HT1080 (cell line): ENCODE measurements around the gene SHROOM3. TPM values are rescaled to one million over a fixed set of nuclear protein-coding genes. Genes with fewer than 3 reads are reported as not detected.

Experiments
- DNase-seq: peaks from one replicate; pipeline ENCODE4 v3.0.0-alpha.2; 2015; ENCODE audit warnings: low read depth
- small RNA-seq: library from RNA; depleted of rRNA; stranded (forward); fragments of <200 nt; gene quantifications from one replicate; pipeline ENCODE3, GENCODE V24; 2014
- total RNA-seq: library from RNA; depleted of rRNA; stranded (reverse); fragments of >200 nt; shearing (Covaris generic); gene quantifications from 2 replicates; pipeline ENCODE4 v1.2.3, GENCODE V29; 2014; rRNA removed

Gene SHROOM3
- total RNA-seq, 1 experiment from 2014 or later = 11.8 TPM

- DNase-seq = no peak
Observed at GRCh38 chr4:76802236-76803021, 367.4 kb downstream of the SHROOM3 start.

- DNase-seq = peak; percentile 95
Observed at GRCh38 chr4:76803522-76803921, 368.5 kb downstream of the SHROOM3 start.

DNA sequence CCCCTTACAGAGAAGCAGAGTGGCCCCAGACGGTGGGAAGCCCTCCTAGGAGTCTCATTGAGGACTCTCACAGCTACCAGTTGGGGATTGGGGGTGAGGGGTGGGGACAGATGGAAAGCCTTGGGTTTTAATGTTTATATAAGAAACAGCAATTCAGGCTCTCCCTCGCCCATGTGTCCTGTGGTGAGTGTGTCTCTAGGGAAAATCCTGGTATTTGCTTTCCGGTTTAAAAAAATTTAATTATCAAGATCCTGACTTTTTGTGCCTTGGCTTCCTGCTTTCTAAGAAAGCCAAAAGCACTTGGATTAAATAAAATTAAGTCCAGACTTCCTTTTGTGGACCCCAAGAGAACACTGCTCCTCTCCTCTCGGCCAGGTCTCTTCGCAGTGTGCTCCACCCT lies 369.1 kb downstream of the SHROOM3 start:
- DNase-seq = no peak

DNA sequence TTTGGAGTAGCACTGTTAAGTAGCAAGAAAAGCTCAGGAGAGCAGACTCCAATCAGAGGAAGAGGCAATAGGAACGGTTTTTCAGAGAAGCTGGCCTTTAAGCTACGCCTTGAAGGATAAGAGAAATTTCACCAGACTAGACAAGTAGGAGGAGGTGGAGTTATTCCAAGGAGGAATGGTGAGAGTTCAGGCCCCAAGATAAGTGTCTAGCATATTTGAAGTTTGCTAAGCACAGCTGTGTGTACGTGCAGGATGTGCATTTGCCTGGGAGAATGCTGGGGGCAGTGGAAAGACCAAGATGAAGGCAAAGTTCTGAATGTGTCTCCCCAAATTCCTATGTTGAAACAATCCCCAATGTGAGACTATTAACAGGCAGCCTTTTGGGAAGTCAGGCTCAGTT lies 371.3 kb downstream of the SHROOM3 start:
- DNase-seq = no peak

- no peak for DNase-seq
Observed at GRCh38 chr4:76806757-76807156, 371.7 kb downstream of the SHROOM3 start.

- DNase-seq = peak; percentile 21
Observed at GRCh38 chr4:76809594-76810305, 374.7 kb downstream of the SHROOM3 start.

- no peak for DNase-seq
Observed at GRCh38 chr4:76811604-76812412, 376.8 kb downstream of the SHROOM3 start.

GRCh38 chr4:76813070-76813469 lies 378.0 kb downstream of the SHROOM3 start:
- no peak for DNase-seq

DNA sequence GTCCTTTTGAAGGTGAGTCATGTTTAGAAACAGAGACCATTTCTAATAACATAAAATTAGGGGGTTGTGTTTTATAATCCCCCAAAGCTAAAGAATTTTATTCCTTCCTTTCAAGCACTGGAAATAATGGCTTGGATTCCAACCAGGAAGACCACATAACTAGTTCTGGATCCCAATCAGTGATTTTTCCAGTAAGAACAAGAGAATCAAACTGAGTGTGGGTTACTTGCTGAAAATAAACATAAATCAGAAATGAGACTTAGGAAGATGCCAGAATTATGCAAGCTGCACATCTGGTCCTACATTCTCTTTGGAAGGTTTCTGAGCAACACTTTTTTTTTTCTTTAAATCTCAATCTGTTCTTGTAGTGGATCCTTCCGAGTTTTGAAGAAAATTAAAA lies 386.6 kb downstream of the SHROOM3 start:
- no peak for DNase-seq

DNA sequence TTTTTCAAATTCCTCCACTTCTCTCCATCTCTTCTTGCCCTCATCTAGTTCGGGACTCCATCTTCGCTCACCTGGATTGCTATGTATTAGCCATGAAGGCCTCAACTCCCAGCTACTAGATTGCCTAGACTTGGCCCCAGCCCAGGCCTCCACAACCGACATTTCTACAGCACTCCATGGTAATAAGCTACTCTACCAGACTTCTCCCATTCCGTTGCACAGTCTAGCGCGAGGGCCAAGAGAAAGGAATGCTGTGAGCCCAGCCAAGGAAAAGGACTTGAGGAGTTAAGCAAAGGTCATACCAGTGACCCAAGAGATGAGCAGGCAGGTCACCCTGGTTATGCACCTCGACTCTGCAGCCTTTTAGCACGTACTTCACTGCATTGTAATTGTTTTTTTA lies 387.3 kb downstream of the SHROOM3 start:
- DNase-seq = no peak

DNA sequence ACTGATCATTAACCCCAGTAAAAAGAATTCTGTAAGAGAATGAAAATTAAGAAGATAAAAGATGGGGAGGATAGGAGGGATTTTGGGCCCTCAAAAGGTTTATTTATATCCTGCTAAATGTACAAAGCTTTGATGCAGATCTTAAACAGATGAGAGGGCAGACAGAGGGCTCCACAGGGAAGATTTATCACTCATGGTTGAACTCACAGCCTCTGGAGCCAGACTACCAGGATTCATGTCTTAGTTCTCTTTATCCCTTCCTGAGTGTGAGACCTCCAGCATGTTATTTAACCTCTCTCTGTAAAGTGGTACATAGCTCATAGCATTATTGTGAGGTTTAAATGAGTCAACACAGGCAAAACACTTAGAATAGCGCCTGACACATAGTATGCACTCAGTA lies 388.5 kb downstream of the SHROOM3 start:
- DNase-seq = no peak

GRCh38 chr4:76830612-76830963 lies 395.6 kb downstream of the SHROOM3 start:
- DNase-seq = no peak

DNA sequence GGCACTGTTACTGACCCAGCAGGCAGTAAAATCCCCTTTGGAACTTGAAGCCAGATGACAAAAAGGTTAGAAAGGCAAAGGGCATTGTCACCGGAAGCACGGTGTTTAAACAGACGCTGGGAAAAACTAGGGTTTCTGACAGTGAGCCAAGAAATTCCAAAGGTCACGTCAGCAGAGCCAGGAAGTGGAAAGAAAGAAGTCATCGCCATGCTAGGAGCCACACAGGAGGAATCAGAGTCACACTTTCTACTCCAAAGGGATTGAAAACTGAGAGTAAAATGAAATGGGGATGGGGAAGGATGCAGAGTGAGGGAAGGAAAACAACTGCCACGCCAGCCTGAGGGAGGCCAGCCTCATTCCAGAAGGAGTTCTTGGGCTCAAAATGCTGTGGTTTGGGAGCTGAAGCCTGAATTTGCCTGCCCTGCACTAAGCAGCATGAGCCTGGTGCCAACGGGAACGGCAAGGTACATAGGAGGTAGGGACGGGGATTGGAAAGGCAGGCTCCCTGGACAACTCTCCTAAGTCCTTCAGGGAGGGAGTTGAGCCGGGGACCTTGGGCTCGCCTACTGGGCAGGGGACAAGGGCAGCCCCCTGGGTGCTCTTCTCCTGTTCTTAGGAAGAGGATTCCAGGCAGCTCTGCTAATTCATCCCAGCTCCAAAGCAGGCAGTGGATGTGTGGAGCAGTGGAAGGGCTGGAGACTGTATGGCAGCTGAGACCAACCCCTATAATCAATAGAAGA lies 396.1 kb downstream of the SHROOM3 start:
- peak; percentile 91 for DNase-seq

DNA sequence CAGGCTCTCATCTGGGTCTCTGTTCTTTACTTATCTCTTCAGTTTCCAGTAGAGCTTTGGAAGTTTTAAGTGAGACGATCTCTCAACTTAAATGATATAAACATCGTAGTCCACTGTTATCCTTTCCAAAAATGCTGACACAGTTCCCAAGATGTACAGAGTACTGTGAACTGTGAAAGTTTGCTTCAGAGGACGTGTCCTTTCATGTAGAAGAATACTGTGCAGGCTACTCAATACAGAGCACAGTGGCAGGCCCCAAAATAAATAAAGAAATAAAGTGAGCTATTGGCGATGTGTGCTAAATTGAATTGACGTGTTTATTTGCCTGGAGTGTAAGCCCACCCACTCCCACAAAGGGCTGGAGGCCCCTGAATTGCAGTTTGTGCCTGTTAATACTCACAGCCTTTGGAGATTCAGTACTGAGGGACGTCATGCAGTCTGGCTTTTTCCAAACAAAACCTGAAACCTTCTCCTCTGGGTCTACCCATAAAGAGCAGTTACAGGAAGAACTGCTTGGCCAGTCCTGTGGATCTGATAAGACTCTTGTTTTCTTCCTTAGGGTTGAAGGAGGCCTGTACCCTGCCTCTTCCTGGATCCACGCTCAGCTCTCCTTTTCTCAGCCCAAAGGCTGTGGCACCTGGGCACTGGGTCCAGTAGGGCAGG lies 396.8 kb downstream of the SHROOM3 start:
- DNase-seq = no peak

Small RNA genes lying within 50 kb of the gene (small RNA-seq; reads per million reads assigned to genes)
- gene MIR4450 (not detected), gene RF00278 (not detected), gene RNU6-145P (not detected)

Other genes starting within 250 kb of the SHROOM3 start
- gene SCARB2, start 221.4 kb upstream of the SHROOM3 start, total RNA-seq = 76.0 and 79.0 TPM in 2 replicates
- not detected in 2 replicates for gene FAM47E, start 183.5 kb upstream of the SHROOM3 start, total RNA-seq
- 3.5 and 4.7 TPM in 2 replicates for gene STBD1, start 128.5 kb upstream of the SHROOM3 start, total RNA-seq
- gene CCDC158, start 14.1 kb upstream of the SHROOM3 start, total RNA-seq = not detected in 2 replicates